ENCODE data around the gene DIAPH2.

Gene DIAPH2

DNA sequence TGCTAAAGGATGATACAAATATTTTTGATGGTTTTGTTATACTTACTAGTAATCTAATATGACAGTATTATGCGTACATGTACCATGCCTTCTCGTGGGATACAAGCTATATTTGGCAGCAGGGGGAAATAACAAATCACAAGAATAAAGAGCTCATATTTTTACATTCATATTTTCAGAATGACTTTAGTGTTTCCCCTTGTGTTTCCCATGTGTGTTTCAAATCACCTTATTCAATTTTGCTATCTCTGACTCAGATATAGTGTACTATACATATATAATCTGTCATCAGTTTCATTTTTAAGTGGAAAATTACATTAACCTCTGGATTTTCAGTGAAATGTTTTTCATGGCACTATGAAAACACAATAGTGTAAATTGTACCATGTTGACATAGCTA, 345.8 kb downstream of the DIAPH2 start:
- no peak for ATAC-seq

DNA sequence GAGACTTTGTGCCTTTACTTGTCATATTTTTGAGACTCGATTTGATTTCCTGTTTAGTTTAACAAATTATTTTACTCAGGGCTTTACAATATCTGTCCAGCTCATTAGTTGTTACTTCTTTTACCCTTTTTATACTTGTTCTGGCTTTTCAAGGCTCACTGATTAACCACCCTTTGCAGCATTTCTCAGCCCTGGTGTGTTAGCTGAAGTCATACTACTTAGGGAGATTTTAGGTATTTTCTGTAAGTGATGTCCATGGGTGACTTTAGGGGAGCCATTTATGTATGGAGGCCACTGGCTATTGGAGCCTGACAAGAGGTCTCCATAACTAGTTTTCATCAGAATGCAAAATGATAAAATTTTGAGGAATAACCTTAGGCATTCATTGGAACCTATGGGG, 346.3 kb downstream of the DIAPH2 start:
- TF ChIP-seq BACH2 (CRISPR knock-in tag; IDR thresholded peaks at IDR 0.05; ENCODE audit: borderline replicate concordance) (no peak), ISL1 (CRISPR knock-in tag; IDR thresholded peaks at IDR 0.05) (no peak), CSDC2 (CRISPR knock-in tag; IDR thresholded peaks at IDR 0.05) (no peak), TCF4 (CRISPR knock-in tag; IDR thresholded peaks at IDR 0.05; ENCODE audit: borderline replicate concordance) (no peak), PPARA (CRISPR knock-in tag; IDR thresholded peaks at IDR 0.05; ENCODE audit: borderline replicate concordance) (no peak)
- TF ChIP-seq, protein P1, sequence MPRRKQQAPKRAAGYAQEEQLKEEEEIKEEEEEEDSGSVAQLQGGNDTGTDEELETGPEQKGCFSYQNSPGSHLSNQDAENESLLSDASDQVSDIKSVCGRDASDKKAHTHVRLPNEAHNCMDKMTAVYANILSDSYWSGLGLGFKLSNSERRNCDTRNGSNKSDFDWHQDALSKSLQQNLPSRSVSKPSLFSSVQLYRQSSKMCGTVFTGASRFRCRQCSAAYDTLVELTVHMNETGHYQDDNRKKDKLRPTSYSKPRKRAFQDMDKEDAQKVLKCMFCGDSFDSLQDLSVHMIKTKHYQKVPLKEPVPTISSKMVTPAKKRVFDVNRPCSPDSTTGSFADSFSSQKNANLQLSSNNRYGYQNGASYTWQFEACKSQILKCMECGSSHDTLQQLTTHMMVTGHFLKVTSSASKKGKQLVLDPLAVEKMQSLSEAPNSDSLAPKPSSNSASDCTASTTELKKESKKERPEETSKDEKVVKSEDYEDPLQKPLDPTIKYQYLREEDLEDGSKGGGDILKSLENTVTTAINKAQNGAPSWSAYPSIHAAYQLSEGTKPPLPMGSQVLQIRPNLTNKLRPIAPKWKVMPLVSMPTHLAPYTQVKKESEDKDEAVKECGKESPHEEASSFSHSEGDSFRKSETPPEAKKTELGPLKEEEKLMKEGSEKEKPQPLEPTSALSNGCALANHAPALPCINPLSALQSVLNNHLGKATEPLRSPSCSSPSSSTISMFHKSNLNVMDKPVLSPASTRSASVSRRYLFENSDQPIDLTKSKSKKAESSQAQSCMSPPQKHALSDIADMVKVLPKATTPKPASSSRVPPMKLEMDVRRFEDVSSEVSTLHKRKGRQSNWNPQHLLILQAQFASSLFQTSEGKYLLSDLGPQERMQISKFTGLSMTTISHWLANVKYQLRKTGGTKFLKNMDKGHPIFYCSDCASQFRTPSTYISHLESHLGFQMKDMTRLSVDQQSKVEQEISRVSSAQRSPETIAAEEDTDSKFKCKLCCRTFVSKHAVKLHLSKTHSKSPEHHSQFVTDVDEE (CRISPR knock-in tag; IDR thresholded peaks at IDR 0.05), result no peak
- no peak for ATAC-seq

More for the DNA sequence above, 345.8 kb downstream of the DIAPH2 start:
- TF ChIP-seq ZFP3 (CRISPR knock-in tag; IDR thresholded peaks at IDR 0.05), result no peak
- TF ChIP-seq PPARA (CRISPR knock-in tag; IDR thresholded peaks at IDR 0.05; ENCODE audit: borderline replicate concordance), result no peak
- no peak for TF ChIP-seq ZC3H10 (CRISPR knock-in tag; IDR thresholded peaks at IDR 0.05)
- no peak; the same call in 1 of the 2 replicates for TF ChIP-seq TCF4 (CRISPR knock-in tag; IDR thresholded peaks at IDR 0.05; ENCODE audit: borderline replicate concordance)
- TF ChIP-seq, protein P2, sequence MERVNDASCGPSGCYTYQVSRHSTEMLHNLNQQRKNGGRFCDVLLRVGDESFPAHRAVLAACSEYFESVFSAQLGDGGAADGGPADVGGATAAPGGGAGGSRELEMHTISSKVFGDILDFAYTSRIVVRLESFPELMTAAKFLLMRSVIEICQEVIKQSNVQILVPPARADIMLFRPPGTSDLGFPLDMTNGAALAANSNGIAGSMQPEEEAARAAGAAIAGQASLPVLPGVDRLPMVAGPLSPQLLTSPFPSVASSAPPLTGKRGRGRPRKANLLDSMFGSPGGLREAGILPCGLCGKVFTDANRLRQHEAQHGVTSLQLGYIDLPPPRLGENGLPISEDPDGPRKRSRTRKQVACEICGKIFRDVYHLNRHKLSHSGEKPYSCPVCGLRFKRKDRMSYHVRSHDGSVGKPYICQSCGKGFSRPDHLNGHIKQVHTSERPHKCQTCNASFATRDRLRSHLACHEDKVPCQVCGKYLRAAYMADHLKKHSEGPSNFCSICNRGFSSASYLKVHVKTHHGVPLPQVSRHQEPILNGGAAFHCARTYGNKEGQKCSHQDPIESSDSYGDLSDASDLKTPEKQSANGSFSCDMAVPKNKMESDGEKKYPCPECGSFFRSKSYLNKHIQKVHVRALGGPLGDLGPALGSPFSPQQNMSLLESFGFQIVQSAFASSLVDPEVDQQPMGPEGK (CRISPR knock-in tag; IDR thresholded peaks at IDR 0.05; ENCODE audit: borderline replicate concordance), result no peak
- TF ChIP-seq ZNF70 (CRISPR knock-in tag; IDR thresholded peaks at IDR 0.05), result no peak
- TF ChIP-seq, protein P1 (CRISPR knock-in tag; IDR thresholded peaks at IDR 0.05), result no peak
- no peak for TF ChIP-seq ZNF565 (CRISPR knock-in tag; conservative IDR thresholded peaks at IDR 0.05; ENCODE audit: low read depth)
- TF ChIP-seq ISL1 (CRISPR knock-in tag; IDR thresholded peaks at IDR 0.05), result no peak
- TF ChIP-seq GLIS3 (CRISPR knock-in tag; IDR thresholded peaks at IDR 0.05), result no peak
- no peak for TF ChIP-seq BACH2 (CRISPR knock-in tag; IDR thresholded peaks at IDR 0.05; ENCODE audit: borderline replicate concordance)
- TF ChIP-seq, protein P3, sequence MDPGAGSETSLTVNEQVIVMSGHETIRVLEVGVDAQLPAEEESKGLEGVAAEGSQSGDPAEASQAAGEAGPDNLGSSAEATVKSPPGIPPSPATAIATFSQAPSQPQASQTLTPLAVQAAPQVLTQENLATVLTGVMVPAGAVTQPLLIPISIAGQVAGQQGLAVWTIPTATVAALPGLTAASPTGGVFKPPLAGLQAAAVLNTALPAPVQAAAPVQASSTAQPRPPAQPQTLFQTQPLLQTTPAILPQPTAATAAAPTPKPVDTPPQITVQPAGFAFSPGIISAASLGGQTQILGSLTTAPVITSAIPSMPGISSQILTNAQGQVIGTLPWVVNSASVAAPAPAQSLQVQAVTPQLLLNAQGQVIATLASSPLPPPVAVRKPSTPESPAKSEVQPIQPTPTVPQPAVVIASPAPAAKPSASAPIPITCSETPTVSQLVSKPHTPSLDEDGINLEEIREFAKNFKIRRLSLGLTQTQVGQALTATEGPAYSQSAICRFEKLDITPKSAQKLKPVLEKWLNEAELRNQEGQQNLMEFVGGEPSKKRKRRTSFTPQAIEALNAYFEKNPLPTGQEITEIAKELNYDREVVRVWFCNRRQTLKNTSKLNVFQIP (CRISPR knock-in tag; IDR thresholded peaks at IDR 0.05; ENCODE audit: borderline replicate concordance, low read depth), result no peak

DNA sequence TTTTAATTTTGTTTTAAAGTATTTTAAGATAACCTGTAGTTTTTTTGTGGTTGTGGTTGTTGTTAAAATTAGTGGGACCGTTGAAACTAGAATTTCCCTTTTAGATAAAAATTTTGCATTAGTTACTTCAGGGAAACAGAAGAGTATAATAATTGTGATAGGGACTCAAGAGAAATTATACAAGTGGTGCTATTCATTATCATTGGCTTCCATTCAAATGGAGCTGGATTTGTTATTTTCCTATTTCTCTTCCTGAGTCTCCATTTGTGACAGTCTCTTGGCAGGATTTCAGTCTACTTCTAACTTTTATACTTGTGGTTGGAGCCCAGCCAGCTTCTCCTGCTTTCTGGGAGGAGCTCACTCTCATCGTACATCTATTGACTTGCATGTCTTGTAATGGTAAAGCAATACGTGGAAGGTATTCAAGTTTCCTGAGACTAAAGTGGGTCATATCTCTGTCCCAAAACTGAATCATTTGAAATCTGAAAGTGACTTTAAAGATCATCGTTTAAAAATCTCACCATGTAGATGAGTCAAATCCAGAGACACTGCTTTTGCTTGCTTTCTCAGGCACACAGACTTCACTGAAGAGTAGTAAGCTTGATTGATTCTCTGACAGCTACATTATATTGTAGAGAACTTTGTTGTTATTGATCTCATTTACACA, 354.9 kb downstream of the DIAPH2 start:
- ATAC-seq, result peak; percentile 56
- peak; percentile 64 for TF ChIP-seq ISL1 (CRISPR knock-in tag; IDR thresholded peaks at IDR 0.05)
- TF ChIP-seq ZFP30 (CRISPR knock-in tag; IDR thresholded peaks at IDR 0.05), result peak; percentile 45; the same call in 1 of the 2 replicates
- no peak for TF ChIP-seq OSR1 (CRISPR knock-in tag; IDR thresholded peaks at IDR 0.05)

DNA sequence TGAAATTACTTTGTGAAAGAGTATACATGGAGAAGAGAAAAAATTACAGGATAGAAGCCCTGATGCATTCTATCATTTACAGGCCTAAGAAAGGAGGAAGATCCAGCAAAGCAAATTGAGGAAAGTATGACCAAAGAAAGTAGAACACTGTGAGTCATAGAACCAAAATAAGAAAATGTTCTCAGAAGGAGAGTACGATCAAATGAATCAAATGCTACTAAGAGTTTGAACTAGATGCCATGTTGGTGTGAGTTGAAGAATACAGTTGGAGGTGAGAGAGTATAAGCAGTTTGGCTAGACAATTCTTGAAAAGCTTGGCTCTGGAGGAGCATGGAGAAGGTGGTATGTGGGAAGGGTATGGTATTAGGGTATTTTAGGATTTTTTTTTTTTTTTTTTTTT, 360.8 kb downstream of the DIAPH2 start:
- ATAC-seq, result no peak
- TF ChIP-seq ZC3H10 (CRISPR knock-in tag; IDR thresholded peaks at IDR 0.05) (no peak), TCF4 (CRISPR knock-in tag; IDR thresholded peaks at IDR 0.05; ENCODE audit: borderline replicate concordance) (no peak), ZNF70 (CRISPR knock-in tag; IDR thresholded peaks at IDR 0.05) (no peak), CSDC2 (CRISPR knock-in tag; IDR thresholded peaks at IDR 0.05) (no peak), RARB (CRISPR knock-in tag; IDR thresholded peaks at IDR 0.05) (no peak), BACH2 (CRISPR knock-in tag; IDR thresholded peaks at IDR 0.05; ENCODE audit: borderline replicate concordance) (no peak), GLIS3 (CRISPR knock-in tag; IDR thresholded peaks at IDR 0.05) (no peak), SNAI2 (CRISPR knock-in tag; IDR thresholded peaks at IDR 0.05) (no peak)
- TF ChIP-seq, protein P3 (CRISPR knock-in tag; IDR thresholded peaks at IDR 0.05; ENCODE audit: borderline replicate concordance, low read depth), result no peak
- TF ChIP-seq, protein P4, sequence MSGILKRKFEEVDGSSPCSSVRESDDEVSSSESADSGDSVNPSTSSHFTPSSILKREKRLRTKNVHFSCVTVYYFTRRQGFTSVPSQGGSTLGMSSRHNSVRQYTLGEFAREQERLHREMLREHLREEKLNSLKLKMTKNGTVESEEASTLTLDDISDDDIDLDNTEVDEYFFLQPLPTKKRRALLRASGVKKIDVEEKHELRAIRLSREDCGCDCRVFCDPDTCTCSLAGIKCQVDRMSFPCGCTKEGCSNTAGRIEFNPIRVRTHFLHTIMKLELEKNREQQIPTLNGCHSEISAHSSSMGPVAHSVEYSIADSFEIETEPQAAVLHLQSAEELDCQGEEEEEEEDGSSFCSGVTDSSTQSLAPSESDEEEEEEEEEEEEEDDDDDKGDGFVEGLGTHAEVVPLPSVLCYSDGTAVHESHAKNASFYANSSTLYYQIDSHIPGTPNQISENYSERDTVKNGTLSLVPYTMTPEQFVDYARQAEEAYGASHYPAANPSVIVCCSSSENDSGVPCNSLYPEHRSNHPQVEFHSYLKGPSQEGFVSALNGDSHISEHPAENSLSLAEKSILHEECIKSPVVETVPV (CRISPR knock-in tag; IDR thresholded peaks at IDR 0.05), result no peak
- TF ChIP-seq, protein P1 (CRISPR knock-in tag; IDR thresholded peaks at IDR 0.05), result no peak
